ENCODE results near the gene GOSR2.
"Not testable (repeated sequence)": the region's sequence is repeated elsewhere in the genome, so short reads cannot be mapped to it uniquely, and the experiment has no call there.

GOSR2 gene

GRCh38 chr17:46892192-46892703, 30.7 kb upstream of the GOSR2 start:
- no peak for DNase-seq (ENCODE audit: low read depth, low spot score)

GRCh38 chr17:46894024-46894423, 28.9 kb upstream of the GOSR2 start:
- DNase-seq (ENCODE audit: low read depth, low spot score): no peak

- DNase-seq (ENCODE audit: low read depth, low spot score): no peak
Measured at GRCh38 chr17:46894476-46895151, 28.3 kb upstream of the GOSR2 start.

GRCh38 chr17:46895171-46895570, 27.8 kb upstream of the GOSR2 start:
- DNase-seq (ENCODE audit: low read depth, low spot score): no peak

- DNase-seq (ENCODE audit: low read depth, low spot score): no peak
Measured at GRCh38 chr17:46896991-46897390, 26.0 kb upstream of the GOSR2 start.

GRCh38 chr17:46898364-46898763, 24.6 kb upstream of the GOSR2 start:
- no peak for DNase-seq (ENCODE audit: low read depth, low spot score)

GRCh38 chr17:46898860-46899259, 24.1 kb upstream of the GOSR2 start:
- DNase-seq (ENCODE audit: low read depth, low spot score): no peak

- no peak for DNase-seq (ENCODE audit: low read depth, low spot score)
Measured at GRCh38 chr17:46901291-46901690, 21.7 kb upstream of the GOSR2 start.

GRCh38 chr17:46903762-46904672, 18.9 kb upstream of the GOSR2 start:
- no peak for DNase-seq (ENCODE audit: low read depth, low spot score)

- DNase-seq (ENCODE audit: low read depth, low spot score): no peak
Measured at GRCh38 chr17:46908068-46908737, 14.8 kb upstream of the GOSR2 start.

GRCh38 chr17:46910179-46910927, 12.6 kb upstream of the GOSR2 start:
- no peak for DNase-seq (ENCODE audit: low read depth, low spot score)

GRCh38 chr17:46911311-46911710, 11.6 kb upstream of the GOSR2 start:
- no peak for DNase-seq (ENCODE audit: low read depth, low spot score)

- no peak for DNase-seq (ENCODE audit: low read depth, low spot score)
Measured at GRCh38 chr17:46915596-46915995, 7.4 kb upstream of the GOSR2 start.

GRCh38 chr17:46916211-46916610, 6.7 kb upstream of the GOSR2 start:
- no peak for DNase-seq (ENCODE audit: low read depth, low spot score)

- no peak for DNase-seq (ENCODE audit: low read depth, low spot score)
Measured at GRCh38 chr17:46916623-46917022, 6.3 kb upstream of the GOSR2 start.

GRCh38 chr17:46917041-46917440, 5.9 kb upstream of the GOSR2 start:
- DNase-seq (ENCODE audit: low read depth, low spot score): no peak

GRCh38 chr17:46917516-46917915, 5.4 kb upstream of the GOSR2 start:
- DNase-seq (ENCODE audit: low read depth, low spot score): no peak

GRCh38 chr17:46921962-46922361, 998 bp upstream of the GOSR2 start:
- DNase-seq (ENCODE audit: low read depth, low spot score): not testable (repeated sequence)

GRCh38 chr17:46922487-46922803, 515 bp upstream of the GOSR2 start:
- no peak for DNase-seq (ENCODE audit: low read depth, low spot score)

GRCh38 chr17:46925185-46925868, 2.4 kb downstream of the GOSR2 start:
- no peak for DNase-seq (ENCODE audit: low read depth, low spot score)

Measured in activated naive CD8-positive, alpha-beta T cell treated with anti-CD3 and anti-CD28 coated beads, Interleukin-2, amount 50 U/mL, for 16 hours (primary cell).